Thyroid gland (tissue), 4 donors: Measurements from ENCODE around the gene TXN2. TPM values are rescaled to one million over a fixed set of nuclear protein-coding genes. Genes with fewer than 3 reads are reported as not detected.

ENCODE experiments used
- DNase-seq, 2 donors: peaks; one replicate each; pipeline ENCODE4 v3.0.0-alpha.2; 2019
- H3K27ac ChIP-seq, 3 donors: fragments of 200-600 bp; sonication (generic); 1 replicate in 2 of 3; 2 replicates in 1 of 3; pipeline ENCODE4 v1.5.1; 2016 to 2019; ENCODE audit warnings: mild to moderate bottlenecking in 1 of 3, moderate library complexity in 1 of 3
- H3K27me3 ChIP-seq: fragments of 200-600 bp; sonication (generic); one replicate; pipeline ENCODE4 v1.5.1; 2019
- H3K36me3 ChIP-seq, 2 donors: fragments of 200-600 bp; sonication (generic); one replicate each; pipeline ENCODE4 v1.5.1; 2016 to 2019
- H3K4me1 ChIP-seq, 2 donors: fragments of 200-600 bp; sonication (generic); one replicate each; pipeline ENCODE4 v1.5.1; 2017 to 2019
- H3K4me3 ChIP-seq, 3 donors: fragments of 200-600 bp; sonication (generic); replicated peaks in 1 of 3; 1 replicate in 2 of 3; 2 replicates in 1 of 3; pipeline ENCODE4 v1.5.1; 2016; ENCODE audit warnings: mild to moderate bottlenecking in 1 of 3
- H3K9me3 ChIP-seq: fragments of 200-600 bp; sonication (generic); one replicate; pipeline ENCODE4 v1.5.1; 2017
- POLR2A ChIP-seq, 2 donors: fragments of 450-650 bp; IDR thresholded peaks; one replicate each; pipeline ENCODE4 v1.6.1; 2017; ENCODE audit warnings: antibody characterized with exemption in 2 of 2, mild to moderate bottlenecking in 2 of 2, moderate library complexity in 1 of 2
- WGBS, 2 donors: methylation state at CpG; one replicate each; pipeline ENCODE4 v1.1.5; 2017; 5-methylcytosine and 5-hydroxymethylcytosine counted together
- intact Hi-C: fragments of 100-400 bp; cut with DNase I; formaldehyde crosslinking; loops from one replicate; pipeline ENCODE4 v1.15.1; 2023
- total RNA-seq, 4 donors: library from RNA; depleted of rRNA; stranded (reverse); fragments of >200 nt; gene quantifications; one replicate each; pipeline ENCODE4 v1.2.3, GENCODE V29; 2016
- TF ChIP-seq, protein P1 (sequence below), 6 experiments: fragments of 200-600 bp in 3 of 6; fragments of 450-650 bp in 3 of 6; sonication (generic) in 3 of 6; IDR thresholded peaks; one replicate each; pipeline ENCODE4 v1.5.1; 2016 to 2019; ENCODE audit warnings: antibody characterized with exemption in 6 of 6, mild to moderate bottlenecking in 2 of 6, inconsistent platforms in 1 of 6, moderate library complexity in 1 of 6

The TXN2 gene
- total RNA-seq, 4 donors from 2014 or later: 56.7 to 115 (median 75.6) TPM

DNA sequence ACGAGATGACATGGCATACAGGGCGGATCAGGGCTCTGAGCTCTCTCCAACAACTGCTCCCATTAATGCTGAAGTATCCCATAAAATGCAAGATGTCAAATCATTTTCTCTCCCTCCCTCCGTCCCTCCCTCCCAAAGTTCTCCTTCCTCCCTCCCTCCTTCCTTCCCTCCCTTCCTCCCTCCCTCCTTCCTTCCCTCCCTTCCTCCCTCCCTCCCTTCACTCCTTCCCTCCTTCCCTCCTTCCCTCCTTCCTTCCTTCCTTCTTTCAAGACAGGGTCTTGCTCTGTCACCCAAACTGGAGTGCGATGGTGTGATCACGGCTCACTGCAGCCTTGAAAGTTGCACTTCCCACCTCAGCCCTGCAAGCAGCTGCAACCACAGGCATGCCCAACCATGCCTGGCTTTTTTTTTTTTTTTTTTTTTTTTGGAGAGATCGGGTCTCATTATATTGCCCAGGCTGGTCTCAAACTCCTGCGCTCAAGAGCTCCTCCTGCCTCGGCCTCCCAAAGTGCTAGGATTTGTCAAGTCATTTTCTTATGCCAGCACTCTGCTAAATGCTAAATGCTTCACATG is 38.2 kb downstream of the TXN2 start:
- Histone ChIP-seq H3K4me3 (no peak overlapping the region), H3K4me1 (peaks cover 0 to 6% of the 10 kb centered on the region in 2 donors), H3K27ac (no peak overlapping the region), H3K27me3 (no peaks in the 10 kb centered on the region), H3K9me3 (no peaks in the 10 kb centered on the region), H3K36me3 (no peaks in the 10 kb centered on the region)
- no peak for DNase-seq
- no peak for TF ChIP-seq POLR2A (IDR thresholded peaks at IDR 0.05)
- TF ChIP-seq, protein P1, sequence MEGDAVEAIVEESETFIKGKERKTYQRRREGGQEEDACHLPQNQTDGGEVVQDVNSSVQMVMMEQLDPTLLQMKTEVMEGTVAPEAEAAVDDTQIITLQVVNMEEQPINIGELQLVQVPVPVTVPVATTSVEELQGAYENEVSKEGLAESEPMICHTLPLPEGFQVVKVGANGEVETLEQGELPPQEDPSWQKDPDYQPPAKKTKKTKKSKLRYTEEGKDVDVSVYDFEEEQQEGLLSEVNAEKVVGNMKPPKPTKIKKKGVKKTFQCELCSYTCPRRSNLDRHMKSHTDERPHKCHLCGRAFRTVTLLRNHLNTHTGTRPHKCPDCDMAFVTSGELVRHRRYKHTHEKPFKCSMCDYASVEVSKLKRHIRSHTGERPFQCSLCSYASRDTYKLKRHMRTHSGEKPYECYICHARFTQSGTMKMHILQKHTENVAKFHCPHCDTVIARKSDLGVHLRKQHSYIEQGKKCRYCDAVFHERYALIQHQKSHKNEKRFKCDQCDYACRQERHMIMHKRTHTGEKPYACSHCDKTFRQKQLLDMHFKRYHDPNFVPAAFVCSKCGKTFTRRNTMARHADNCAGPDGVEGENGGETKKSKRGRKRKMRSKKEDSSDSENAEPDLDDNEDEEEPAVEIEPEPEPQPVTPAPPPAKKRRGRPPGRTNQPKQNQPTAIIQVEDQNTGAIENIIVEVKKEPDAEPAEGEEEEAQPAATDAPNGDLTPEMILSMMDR (IDR thresholded peaks at IDR 0.05): no peak
- intact Hi-C loops: no loop called here
- 64 to 69% methylated on average over 8 of the region's 8 CpGs for WGBS, 2 donors

DNA sequence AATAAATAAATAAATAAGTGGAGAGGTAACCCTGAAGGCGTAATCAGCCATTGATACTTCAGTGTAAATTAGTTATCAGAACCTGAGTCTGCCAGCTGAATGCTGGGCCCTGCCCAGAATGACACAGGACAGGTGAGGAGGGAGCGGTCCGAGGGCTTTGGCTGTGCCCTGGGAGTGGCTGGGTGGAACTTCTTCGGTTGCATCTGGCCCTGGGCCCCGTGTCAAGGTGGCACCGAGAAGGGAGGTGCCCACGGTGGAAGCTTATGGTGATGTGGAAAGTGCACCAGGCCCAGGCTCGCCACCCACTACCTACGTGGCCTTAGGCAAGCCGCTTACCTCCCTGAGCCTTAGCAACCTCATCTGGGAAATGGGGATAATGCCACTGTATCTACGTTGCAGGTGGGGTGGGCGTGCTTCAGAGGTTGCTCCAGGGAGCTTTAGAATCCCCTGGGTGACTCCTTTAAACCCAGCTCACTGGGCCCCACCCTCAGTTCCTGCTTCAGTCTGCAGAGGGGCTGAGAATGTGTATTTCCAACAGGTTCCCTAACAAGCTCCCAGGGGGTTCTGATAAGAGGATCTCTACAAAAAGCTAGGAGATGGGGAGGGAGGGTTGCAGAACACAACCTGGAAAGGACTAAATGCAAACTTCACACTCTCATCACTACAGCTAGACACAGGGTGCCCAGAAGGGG is 38.8 kb downstream of the TXN2 start:
- H3K4me3 ChIP-seq: no peak overlapping the region
- no peaks in the 10 kb centered on the region for H3K27me3 ChIP-seq
- DNase-seq: no peak
- TF ChIP-seq POLR2A (IDR thresholded peaks at IDR 0.05): no peak
- TF ChIP-seq, protein P1 (IDR thresholded peaks at IDR 0.05): no peak
- intact Hi-C loops: no loop called here
- H3K27ac ChIP-seq: no peak overlapping the region
- H3K4me1 ChIP-seq: peaks cover 0 to 6% of the 10 kb centered on the region in 2 donors
- 91 to 93% methylated on average over 12 of the region's 12 CpGs for WGBS, 2 donors
- no peaks in the 10 kb centered on the region for H3K36me3 ChIP-seq
- no peaks in the 10 kb centered on the region for H3K9me3 ChIP-seq

- no peak for DNase-seq
- no peak overlapping the region for H3K4me3 ChIP-seq
- H3K27me3 ChIP-seq: no peaks in the 10 kb centered on the region
- peak overlapping the region; percentile 10 to 43 (median 23) for H3K27ac ChIP-seq
- 84 to 87% methylated on average over 8 of the region's 8 CpGs for WGBS, 2 donors
- TF ChIP-seq POLR2A (IDR thresholded peaks at IDR 0.05): no peak
- TF ChIP-seq, protein P1 (IDR thresholded peaks at IDR 0.05): no peak
- intact Hi-C loops: no loop called here
- H3K4me1 ChIP-seq: peaks cover 9 to 19% of the 10 kb centered on the region in 2 donors
- H3K36me3 ChIP-seq: no peaks in the 10 kb centered on the region
- no peaks in the 10 kb centered on the region for H3K9me3 ChIP-seq
These were observed 40.9 kb downstream of the TXN2 start for GRCh38 chr22:36440429-36441002.

GRCh38 chr22:36439481-36440271 is 41.8 kb downstream of the TXN2 start:
- Histone ChIP-seq H3K27me3 (no peaks in the 10 kb centered on the region), H3K36me3 (no peaks in the 10 kb centered on the region), H3K4me1 (peaks cover 17 to 21% of the 10 kb centered on the region in 2 donors), H3K27ac (peak overlapping the region in 1 of 3 donors; percentile 23), H3K9me3 (no peaks in the 10 kb centered on the region), H3K4me3 (no peak overlapping the region)
- no peak for DNase-seq
- WGBS, 2 donors: 91 to 92% methylated on average over 6 of the region's 6 CpGs
- intact Hi-C loops: no loop called here
- TF ChIP-seq, protein P1 (IDR thresholded peaks at IDR 0.05): no peak
- no peak for TF ChIP-seq POLR2A (IDR thresholded peaks at IDR 0.05)
